WTC11 (cell line): ENCODE results near the gene ADGRL4.

Source experiments
- NR2C2 ChIP-seq: sonication (generic); formaldehyde crosslinking; IDR thresholded peaks from 2 replicates; pipeline ENCODE4 v1.8.0; 2022; ENCODE audit warnings: mild to moderate bottlenecking, missing genetic modification reagents
- TF ChIP-seq, protein P1 (sequence below): fragments of 200-600 bp; IDR thresholded peaks from 2 replicates; pipeline ENCODE4 v1.8.0; 2022; ENCODE audit warnings: antibody characterized with exemption
- TF ChIP-seq, protein P2 (sequence below): sonication (generic); formaldehyde crosslinking; IDR thresholded peaks from 2 replicates; pipeline ENCODE4 v1.8.1; 2022; ENCODE audit warnings: low read depth, mild to moderate bottlenecking, moderate library complexity, missing genetic modification reagents, borderline replicate concordance

DNA sequence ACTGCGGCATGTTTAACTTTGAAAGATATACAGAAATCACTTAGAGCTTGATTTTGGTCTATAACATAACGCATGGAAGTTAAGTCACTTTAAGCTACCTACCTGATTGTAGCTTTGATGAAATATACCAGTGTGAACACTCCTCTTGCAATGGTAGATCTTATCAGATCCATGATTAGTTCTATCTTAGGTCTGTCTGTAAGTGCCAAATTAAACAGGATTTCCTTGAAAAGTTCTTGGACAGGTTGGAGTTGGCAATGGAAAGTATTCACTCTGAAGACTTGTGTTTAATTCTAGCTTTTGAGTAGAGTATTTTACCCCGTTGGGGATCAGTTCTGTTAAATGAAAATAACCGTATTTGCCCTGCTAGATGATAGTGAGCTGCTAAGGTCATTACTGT, 4.1 kb upstream of the ADGRL4 start:
- TF ChIP-seq, protein P1, sequence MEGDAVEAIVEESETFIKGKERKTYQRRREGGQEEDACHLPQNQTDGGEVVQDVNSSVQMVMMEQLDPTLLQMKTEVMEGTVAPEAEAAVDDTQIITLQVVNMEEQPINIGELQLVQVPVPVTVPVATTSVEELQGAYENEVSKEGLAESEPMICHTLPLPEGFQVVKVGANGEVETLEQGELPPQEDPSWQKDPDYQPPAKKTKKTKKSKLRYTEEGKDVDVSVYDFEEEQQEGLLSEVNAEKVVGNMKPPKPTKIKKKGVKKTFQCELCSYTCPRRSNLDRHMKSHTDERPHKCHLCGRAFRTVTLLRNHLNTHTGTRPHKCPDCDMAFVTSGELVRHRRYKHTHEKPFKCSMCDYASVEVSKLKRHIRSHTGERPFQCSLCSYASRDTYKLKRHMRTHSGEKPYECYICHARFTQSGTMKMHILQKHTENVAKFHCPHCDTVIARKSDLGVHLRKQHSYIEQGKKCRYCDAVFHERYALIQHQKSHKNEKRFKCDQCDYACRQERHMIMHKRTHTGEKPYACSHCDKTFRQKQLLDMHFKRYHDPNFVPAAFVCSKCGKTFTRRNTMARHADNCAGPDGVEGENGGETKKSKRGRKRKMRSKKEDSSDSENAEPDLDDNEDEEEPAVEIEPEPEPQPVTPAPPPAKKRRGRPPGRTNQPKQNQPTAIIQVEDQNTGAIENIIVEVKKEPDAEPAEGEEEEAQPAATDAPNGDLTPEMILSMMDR, result no peak
- TF ChIP-seq, protein P2, sequence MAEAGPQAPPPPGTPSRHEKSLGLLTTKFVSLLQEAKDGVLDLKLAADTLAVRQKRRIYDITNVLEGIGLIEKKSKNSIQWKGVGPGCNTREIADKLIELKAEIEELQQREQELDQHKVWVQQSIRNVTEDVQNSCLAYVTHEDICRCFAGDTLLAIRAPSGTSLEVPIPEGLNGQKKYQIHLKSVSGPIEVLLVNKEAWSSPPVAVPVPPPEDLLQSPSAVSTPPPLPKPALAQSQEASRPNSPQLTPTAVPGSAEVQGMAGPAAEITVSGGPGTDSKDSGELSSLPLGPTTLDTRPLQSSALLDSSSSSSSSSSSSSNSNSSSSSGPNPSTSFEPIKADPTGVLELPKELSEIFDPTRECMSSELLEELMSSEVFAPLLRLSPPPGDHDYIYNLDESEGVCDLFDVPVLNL, result no peak
- TF ChIP-seq NR2C2, result no peak
